Occipital lobe (tissue), 2 donors: ENCODE measurements around the gene ADSS1. TPM values are rescaled to one million over a fixed set of nuclear protein-coding genes. Genes with fewer than 3 reads are reported as not detected.
"Not testable (repeated sequence)": the region's sequence is repeated elsewhere in the genome, so short reads cannot be mapped to it uniquely, and the experiment has no call there.

Experiments used
- DNase-seq: peaks from one replicate; lab custom pipeline; 2025; lab: John Stamatoyannopoulos, UW
- total RNA-seq: library from RNA; depleted of rRNA; stranded (reverse); fragments of >200 nt; gene quantifications from one replicate; pipeline ENCODE4 v1.2.3, GENCODE V29; 2014

Gene ADSS1
- total RNA-seq, 1 donor from 2014 or later, result 4.8 TPM

- DNase-seq, result no peak
Observed at GRCh38 chr14:104715416-104715815, 8.6 kb upstream of the ADSS1 start.

DNA sequence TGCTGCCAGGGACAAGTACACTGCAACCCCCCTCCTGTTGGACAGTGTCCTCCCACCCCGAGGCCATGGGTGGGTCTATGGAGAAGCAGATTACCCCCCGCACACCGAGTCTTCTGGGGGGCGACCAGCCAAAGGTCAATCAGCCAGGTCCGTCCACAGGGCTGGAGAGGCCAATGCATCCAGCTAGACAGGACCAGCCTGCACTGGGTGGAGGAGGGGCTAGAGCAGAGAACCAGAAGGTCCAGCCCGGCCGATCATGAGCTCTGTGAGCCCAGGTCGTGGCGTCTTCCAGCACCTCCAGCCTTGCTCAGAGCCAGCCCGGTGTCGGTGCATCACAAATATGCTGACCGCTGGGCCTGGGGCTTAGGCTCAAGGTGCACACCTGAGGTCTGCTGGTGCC lies 8.2 kb upstream of the ADSS1 start:
- DNase-seq, result no peak

DNA sequence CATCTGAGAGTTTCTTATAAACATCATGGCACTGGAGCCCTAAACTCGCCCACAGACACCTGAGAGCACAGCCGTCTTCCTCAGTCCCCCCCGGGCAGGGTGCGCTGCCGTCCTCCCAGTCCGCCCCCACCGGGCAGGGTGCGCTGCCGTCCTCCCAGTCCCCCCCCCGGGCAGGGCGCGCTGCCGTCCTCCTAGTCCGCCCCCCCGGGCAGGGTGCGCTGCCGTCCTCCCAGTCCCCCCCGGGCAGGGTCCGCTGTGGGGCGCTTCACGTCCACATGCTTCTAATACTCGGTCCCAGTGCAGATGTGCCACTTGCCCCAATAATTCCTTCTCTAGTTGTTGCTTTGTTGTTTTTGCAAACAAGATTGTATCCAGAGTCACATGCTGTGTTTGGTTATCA lies 6.9 kb upstream of the ADSS1 start:
- no peak for DNase-seq

DNA sequence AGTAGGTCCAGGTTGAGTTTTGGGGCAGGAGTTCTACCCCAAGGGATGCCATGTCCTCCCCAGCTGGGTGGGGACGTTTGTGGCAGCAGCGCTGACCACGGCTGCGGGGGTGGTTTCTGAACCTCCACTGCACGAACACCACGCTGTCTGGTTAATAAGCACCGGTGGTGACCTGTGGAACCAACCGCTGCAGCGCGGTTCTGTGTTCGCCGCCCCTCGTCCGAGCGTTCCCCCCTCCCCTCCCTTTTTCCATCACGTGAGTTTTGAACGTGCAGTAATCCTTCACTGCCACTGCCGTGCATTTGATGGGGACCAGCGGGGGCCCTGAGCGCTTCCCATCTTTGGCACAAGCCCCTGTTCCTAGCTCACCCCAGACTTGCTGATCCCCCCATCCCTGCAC lies 6.4 kb upstream of the ADSS1 start:
- no peak for DNase-seq

- DNase-seq, result no peak
Observed at GRCh38 chr14:104718147-104718546, 5.9 kb upstream of the ADSS1 start.

DNA sequence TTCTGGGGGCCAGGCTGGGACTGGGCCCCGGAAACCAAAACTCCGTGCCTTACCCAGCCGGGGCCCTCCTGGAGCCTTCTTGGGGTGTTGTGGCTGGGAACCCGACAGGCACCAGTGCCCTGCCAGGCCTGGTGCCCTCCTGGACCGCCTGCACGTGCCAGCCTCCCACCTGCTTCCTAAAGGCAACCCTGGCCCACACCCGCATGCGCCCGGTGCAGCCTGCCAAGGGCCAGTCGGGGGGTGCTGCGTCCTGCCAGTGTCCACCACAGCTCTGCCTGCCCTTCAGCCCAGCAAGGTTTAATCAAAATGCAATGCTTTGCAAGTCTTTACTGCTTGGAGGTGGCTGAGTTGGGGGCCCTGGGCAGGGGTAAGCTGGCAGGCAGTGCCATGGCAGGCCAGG lies 5.2 kb upstream of the ADSS1 start:
- no peak for DNase-seq

DNA sequence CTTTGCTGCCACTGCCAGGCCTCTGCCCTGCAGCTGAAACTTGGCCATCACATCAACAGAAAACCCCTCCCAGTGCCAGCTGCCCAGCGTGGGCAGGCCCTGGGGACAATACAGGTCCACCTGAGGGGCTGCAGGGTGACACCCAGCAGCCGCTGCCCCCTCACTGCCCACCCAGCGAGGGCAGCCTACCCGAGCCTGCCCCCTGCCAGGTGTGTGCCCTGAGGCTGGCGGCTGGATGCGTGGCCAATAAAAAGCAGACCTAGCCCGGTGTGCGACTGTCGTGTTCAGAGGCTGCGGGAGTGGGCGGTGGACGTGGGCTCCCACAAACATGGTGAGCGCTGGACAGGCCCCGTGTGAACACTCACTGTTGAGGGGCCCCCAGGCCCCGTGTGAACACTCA lies 4.7 kb upstream of the ADSS1 start:
- DNase-seq, result no peak

DNA sequence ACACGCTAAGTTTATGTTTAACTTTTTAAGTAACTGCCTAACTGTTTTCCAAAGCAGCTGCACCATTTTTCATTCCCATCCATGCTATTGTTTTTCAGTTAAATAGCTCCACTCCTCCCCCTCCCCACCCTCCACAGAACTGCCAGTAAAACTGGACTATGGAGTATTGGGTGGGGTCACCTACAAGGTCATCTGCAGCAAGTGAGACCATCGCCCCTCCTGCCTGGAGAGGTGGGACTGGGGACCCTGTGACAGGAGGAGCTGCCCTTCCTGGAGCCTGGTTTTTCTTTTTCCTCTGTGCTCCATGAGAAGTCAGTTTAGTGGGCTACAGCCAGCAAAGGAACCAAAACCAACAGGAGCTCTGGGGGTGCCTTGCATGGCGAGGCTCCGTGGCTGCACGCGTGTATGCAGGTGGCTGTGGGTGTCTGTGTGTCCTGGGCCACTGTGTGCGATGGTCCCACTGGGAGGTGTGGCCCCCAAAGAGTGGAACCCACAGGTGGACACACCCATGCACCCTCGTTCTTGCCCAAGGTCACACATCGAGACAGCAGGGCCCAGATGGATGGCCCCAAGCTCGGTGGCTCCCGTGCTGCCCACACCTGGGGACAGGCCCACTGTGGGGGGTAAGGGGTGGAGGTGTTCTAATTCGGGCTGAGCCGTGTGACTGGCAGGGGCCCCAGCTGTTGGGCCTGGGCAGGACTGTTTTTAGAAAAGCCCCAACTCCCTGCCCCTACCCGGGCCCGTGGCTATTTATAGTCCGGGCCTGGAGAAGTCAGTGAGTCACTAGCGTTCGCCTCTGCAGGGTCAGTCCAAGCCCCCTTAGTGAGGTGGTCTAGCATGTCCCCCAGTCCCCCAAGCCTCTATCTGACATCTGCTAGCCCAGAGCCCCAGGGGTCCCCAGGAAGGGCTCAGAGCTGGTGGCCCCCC lies 2.3 kb upstream of the ADSS1 start:
- no peak for DNase-seq

- no peak for DNase-seq
Observed at GRCh38 chr14:104722938-104723650, 935 bp upstream of the ADSS1 start.

DNA sequence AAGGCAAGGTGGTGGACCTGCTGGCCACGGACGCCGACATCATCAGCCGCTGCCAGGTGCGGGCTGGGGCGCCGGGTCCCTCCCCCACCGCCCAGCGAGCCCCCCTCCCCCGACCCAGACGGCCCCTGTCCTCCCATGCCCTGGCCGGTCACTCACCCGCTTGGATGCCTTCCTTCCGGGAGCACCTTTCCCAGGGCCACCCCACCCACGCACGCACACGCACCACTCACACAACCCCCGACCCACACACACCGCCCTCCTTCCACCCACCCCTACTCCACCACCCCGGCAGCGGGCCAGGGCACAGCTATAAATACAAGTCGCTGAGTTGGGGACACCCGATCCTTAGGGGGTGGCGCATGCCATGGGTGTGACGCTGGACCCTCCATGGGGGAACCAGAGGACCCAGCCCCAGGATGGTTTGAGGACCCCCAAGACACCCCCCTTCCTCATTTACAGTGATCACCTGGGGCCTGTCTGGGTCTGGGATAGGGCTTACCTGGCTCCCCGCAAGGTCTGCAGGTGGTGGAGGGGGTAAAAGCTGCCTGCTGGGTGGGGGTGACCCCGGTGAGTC lies 465 bp downstream of the ADSS1 start:
- no peak for DNase-seq

GRCh38 chr14:104724981-104725771 lies 1.1 kb downstream of the ADSS1 start:
- DNase-seq, result no peak

- DNase-seq, result no peak
Observed at GRCh38 chr14:104725772-104726548, 1.9 kb downstream of the ADSS1 start.

DNA sequence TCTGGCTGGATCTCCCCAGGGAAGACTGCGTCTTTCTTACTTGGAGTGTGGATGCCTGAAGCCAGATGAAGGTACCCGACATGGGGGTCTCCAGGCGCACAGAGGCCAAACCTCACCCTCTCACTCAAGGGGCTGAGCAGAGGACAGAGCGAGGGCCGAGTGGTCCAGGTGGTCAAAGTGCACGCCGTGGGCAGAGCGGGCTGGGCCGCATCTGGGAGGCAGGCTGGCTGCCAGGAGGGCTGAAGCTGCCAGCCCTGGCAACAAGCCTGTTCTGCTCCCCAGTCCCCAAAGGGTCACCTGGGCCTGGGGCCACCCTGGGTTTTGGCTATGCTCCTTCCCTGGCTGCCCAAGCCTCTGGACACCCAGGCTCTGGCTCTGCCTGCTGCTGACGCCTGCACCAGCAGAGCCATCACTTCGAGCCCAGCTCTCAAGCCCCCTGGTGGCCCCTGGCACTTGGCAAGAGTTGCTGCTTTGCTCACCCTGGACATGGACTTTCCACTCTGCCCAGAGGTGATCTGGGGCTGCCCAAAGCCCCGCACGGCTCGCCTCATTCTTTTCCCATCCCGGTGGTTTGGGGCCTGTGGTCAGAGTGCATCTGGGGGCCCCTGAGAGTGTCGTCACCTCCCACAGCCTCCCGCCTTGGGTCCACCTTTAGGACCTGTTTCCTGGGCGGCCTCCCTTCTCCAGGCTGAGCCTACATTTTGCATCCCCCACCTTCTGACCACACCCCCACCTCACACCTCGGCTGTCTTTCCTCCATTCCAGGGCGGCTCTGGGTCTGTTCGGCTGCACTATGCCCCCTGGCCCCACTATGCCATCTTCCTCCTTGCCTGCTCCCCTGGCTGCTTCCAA lies 2.8 kb downstream of the ADSS1 start:
- no peak for DNase-seq

GRCh38 chr14:104728631-104729030 lies 4.6 kb downstream of the ADSS1 start:
- DNase-seq, result no peak

DNA sequence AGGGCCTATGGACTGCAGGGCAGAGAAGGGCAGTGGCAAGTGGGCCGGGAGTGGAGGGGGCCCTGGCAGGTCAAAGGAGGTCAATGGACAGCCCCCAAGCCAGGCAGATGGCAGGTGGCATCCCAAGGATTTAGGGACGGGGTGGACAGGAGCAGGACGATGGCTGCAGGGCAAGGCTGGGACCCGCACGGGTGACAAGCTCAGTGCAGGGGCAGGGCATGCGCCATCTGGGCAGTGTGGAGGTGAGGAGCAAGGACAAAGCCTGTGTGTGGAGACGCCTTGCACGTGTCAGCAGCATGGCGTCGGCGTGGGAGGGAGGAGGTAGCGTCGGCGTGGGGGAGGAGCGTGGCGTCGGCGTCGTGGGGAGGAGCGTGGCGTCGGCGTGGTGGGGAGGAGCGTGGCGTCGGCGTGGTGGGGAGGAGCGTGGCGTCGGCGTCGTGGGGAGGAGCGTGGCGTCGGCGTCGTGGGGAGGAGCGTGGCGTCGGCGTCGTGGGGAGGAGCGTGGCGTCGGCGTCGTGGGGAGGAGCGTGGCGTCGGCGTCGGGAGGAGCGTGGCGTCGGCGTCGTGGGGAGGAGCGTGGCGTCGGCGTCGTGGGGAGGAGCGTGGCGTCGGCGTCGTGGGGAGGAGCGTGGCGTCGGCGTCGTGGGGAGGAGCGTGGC lies 5.3 kb downstream of the ADSS1 start:
- DNase-seq, result not testable (repeated sequence)

- no peak for DNase-seq
Observed at GRCh38 chr14:104729835-104730181, 5.8 kb downstream of the ADSS1 start.

- no peak for DNase-seq
Observed at GRCh38 chr14:104730487-104730886, 6.5 kb downstream of the ADSS1 start.

DNA sequence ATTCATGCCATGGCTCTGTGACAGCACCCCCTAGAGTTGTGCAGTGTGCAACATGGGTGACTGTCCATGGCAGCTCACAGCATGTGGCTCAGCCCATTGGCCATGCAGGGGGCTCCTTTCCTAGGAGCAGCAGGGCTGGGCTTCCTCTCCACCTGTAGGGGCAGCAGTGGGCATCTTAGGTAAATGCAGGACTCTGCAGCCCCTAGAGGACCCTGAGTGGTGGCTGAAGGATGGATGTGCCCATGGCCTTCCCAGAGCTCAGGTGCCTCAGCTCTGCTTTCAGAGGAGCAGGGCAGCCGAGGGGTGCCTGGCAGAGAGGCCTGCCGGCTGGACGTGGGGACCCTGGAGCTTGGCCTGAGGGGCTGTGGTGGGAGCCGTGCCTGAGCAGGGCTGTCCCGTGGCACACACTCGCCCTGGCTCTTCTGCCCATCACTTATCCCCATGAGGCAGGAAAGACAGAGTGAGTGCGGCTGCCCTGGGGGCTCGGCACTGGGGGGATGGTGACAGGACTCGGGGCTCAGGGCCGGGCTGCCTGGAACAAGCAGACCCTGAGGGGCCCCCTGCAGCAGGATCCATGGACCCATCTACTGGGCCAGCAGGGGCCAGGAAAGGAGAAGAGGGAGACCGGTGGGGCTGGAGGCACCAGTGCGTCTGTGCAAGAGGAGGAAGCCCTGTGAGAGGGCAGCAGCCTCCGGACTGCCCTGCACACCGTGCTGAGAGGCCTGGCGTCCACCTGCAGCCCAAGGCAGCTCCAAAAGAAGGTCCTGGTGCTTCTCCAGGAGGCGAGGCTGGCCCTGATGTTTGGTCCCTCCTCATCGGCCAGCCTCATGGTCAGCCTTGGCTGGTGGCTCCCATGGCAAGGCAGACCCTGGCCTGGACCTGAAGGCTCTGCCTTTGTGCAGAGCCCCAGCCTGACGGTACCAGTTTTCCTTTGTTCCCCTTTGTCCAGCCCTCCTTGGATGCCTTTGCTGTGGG lies 7.6 kb downstream of the ADSS1 start:
- DNase-seq, result no peak
